HepG2 (cell line): ENCODE data around the gene BRK1. TPM values are rescaled to one million over a fixed set of nuclear protein-coding genes. Genes with fewer than 3 reads are reported as not detected.
A peak's percentile ranks its signal among the peaks of the same experiment; 100 is the strongest.

Experiments used
- ARNT2 ChIP-seq: sonication (generic); formaldehyde crosslinking; IDR thresholded peaks from 2 replicates; pipeline ENCODE4 v1.8.0; 2022; ENCODE audit warnings: mild to moderate bottlenecking, low read depth, missing genetic modification reagents, moderate library complexity
- EZH2 ChIP-seq: conservative IDR thresholded peaks from 2 replicates; pipeline ENCODE4 v1.6.1; 2012; ENCODE audit warnings: mild to moderate bottlenecking, low read depth, low read length, moderate library complexity
- HHEX ChIP-seq: IDR thresholded peaks from 2 replicates; pipeline ENCODE4 v1.6.1; 2016; ENCODE audit warnings: control low read depth
- HOXA3 ChIP-seq: sonication (generic); formaldehyde crosslinking; IDR thresholded peaks from 2 replicates; pipeline ENCODE4 v1.5.0; 2020; ENCODE audit warnings: missing genetic modification reagents
- KAT8 ChIP-seq: IDR thresholded peaks from 2 replicates; pipeline ENCODE4 v1.6.1; 2016; ENCODE audit warnings: missing genetic modification reagents, missing compliant biosample characterization
- KLF6 ChIP-seq: IDR thresholded peaks from 2 replicates; pipeline ENCODE4 v1.8.0; 2016; ENCODE audit warnings: missing biosample characterization, missing genetic modification reagents
- NFKB2 ChIP-seq: sonication (generic); formaldehyde crosslinking; IDR thresholded peaks from 2 replicates; pipeline ENCODE4 v1.4.0; 2020; ENCODE audit warnings: missing genetic modification reagents, borderline replicate concordance
- NFKBIZ ChIP-seq: IDR thresholded peaks from 2 replicates; pipeline ENCODE4 v1.6.1; 2018; ENCODE audit warnings: missing genetic modification reagents, missing compliant biosample characterization
- SOX13 ChIP-seq, 3 experiments: fragments of 450-650 bp in 1 of 3; sonication (generic) in 1 of 3; formaldehyde crosslinking in 1 of 3; IDR thresholded peaks in 2 of 3; conservative IDR thresholded peaks in 1 of 3; 2 replicates each; pipeline versions ENCODE4 v1.5.0 to v1.6.1; 2016 to 2020; ENCODE audit warnings: antibody characterized with exemption in 1 of 3, mild to moderate bottlenecking in 1 of 3, missing compliant biosample characterization in 1 of 3, missing genetic modification reagents in 1 of 3, moderate library complexity in 1 of 3
- ZNF136 ChIP-seq: sonication (generic); formaldehyde crosslinking; IDR thresholded peaks from 2 replicates; pipeline ENCODE4 v1.8.1; 2022; ENCODE audit warnings: low read depth, mild to moderate bottlenecking, moderate library complexity, missing genetic modification reagents
- ZNF274 ChIP-seq: sonication (generic); formaldehyde crosslinking; IDR thresholded peaks from 2 replicates; pipeline ENCODE4 v1.5.1; 2020; ENCODE audit warnings: mild to moderate bottlenecking, missing genetic modification reagents
- ZNF329 ChIP-seq: sonication (generic); formaldehyde crosslinking; IDR thresholded peaks from 2 replicates; pipeline ENCODE4 v1.9.0; 2021; ENCODE audit warnings: low read depth, mild to moderate bottlenecking, missing genetic modification reagents
- polyA plus RNA-seq, 8 experiments: library from polyadenylated mRNA; depleted of rRNA in 3 of 8; stranded (reverse) in 7 of 8; unstranded in 1 of 8; fragments of >200 nt; fragmentation: Illumina TruSeq in 4 of 8; extraction: Trizol in 4 of 8; gene quantifications; 2 replicates each; pipeline versions ENCODE4 v1.2.1 to v1.2.3, GENCODE V29; 2011 to 2016; ENCODE audit warnings: low read depth in 4 of 8, missing spikeins in 1 of 8, mixed read lengths in 1 of 8; ENCODE audit not compliant: insufficient read depth in 1 of 8
- total RNA-seq, 5 experiments: library from RNA; depleted of rRNA; stranded (reverse); fragments of >200 nt; fragmentation: Illumina TruSeq; extraction: Trizol; gene quantifications; 2 replicates each; pipeline ENCODE4 v1.2.3, GENCODE V29; 2016; ENCODE audit warnings: low read depth in 1 of 5
- TF ChIP-seq, protein P1 (sequence below), 2 experiments: sonication (generic) in 1 of 2; formaldehyde crosslinking in 1 of 2; IDR thresholded peaks; 2 replicates each; pipeline versions ENCODE4 v1.6.1 to v1.9.0; 2014 to 2022; ENCODE audit warnings: antibody characterized with exemption in 1 of 2, borderline replicate concordance in 1 of 2, inconsistent platforms in 1 of 2, low read depth in 1 of 2, missing genetic modification reagents in 1 of 2
- TF ChIP-seq, protein P2 (sequence below): sonication (generic); formaldehyde crosslinking; IDR thresholded peaks from 2 replicates; pipeline ENCODE4 v1.4.0; 2020; ENCODE audit warnings: mild to moderate bottlenecking, missing genetic modification reagents
- TF ChIP-seq, protein P3 (sequence below): sonication (generic); formaldehyde crosslinking; IDR thresholded peaks from 2 replicates; pipeline ENCODE4 v1.4.0; 2020; ENCODE audit warnings: missing genetic modification reagents
- TF ChIP-seq, protein P4 (sequence below): sonication (generic); formaldehyde crosslinking; IDR thresholded peaks from 2 replicates; pipeline ENCODE4 v1.8.0; 2022; ENCODE audit warnings: low read depth, missing genetic modification reagents

Gene BRK1
- total and polyA plus RNA-seq, 2 of the 13 experiments (the other 11 are each of a cell fraction or from before 2014, with no cell fraction given), result 118 to 155 TPM

DNA sequence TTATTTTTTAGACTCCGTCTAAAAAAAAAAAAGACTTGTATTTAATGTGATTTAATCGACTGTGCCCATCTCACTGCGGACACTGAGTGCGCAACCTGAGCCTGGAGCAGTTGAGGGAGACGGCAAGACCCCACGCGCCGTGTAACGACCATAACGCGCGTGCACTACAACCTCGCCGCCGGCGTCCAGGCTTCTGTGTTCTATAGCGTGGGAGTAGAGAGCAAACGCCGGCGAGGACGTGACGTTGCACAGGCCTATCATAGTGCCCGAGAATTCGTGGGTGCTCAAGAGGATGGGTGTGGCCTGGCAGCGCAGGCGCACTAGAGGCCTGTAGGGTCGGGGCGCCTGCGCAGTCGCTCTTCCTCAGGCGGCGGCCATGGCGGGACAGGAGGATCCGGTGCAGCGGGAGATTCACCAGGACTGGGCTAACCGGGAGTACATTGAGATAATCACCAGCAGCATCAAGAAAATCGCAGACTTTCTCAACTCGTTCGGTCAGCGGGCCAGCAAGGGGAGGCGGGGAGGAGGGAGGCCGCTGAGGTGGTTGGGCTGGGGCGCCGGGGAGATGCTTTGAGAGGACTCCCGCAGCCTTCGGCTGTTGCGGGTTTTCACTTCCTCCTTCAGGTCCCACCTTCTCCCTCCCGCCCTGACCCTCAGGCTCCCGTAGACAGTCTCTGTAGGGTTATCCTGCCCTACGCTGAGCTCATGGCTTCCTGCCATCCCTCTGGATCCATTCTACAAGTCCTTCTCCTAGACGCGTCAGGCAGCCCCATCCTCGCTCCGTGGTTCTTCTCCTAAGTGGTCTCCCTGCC, at the start of gene BRK1 (continued):
- TF ChIP-seq NFKBIZ, result no peak
- TF ChIP-seq EZH2, result no peak
- TF ChIP-seq, protein P1, sequence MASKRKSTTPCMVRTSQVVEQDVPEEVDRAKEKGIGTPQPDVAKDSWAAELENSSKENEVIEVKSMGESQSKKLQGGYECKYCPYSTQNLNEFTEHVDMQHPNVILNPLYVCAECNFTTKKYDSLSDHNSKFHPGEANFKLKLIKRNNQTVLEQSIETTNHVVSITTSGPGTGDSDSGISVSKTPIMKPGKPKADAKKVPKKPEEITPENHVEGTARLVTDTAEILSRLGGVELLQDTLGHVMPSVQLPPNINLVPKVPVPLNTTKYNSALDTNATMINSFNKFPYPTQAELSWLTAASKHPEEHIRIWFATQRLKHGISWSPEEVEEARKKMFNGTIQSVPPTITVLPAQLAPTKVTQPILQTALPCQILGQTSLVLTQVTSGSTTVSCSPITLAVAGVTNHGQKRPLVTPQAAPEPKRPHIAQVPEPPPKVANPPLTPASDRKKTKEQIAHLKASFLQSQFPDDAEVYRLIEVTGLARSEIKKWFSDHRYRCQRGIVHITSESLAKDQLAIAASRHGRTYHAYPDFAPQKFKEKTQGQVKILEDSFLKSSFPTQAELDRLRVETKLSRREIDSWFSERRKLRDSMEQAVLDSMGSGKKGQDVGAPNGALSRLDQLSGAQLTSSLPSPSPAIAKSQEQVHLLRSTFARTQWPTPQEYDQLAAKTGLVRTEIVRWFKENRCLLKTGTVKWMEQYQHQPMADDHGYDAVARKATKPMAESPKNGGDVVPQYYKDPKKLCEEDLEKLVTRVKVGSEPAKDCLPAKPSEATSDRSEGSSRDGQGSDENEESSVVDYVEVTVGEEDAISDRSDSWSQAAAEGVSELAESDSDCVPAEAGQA (IDR thresholded peaks at IDR 0.05; ENCODE audit: low read depth), result 0 out of 2 replicates have a peak, but pooled peaks have one; percentile 31
- TF ChIP-seq, protein P1 (CRISPR knock-in tag; IDR thresholded peaks at IDR 0.05; ENCODE audit: borderline replicate concordance), result no peak
- TF ChIP-seq, protein P2, sequence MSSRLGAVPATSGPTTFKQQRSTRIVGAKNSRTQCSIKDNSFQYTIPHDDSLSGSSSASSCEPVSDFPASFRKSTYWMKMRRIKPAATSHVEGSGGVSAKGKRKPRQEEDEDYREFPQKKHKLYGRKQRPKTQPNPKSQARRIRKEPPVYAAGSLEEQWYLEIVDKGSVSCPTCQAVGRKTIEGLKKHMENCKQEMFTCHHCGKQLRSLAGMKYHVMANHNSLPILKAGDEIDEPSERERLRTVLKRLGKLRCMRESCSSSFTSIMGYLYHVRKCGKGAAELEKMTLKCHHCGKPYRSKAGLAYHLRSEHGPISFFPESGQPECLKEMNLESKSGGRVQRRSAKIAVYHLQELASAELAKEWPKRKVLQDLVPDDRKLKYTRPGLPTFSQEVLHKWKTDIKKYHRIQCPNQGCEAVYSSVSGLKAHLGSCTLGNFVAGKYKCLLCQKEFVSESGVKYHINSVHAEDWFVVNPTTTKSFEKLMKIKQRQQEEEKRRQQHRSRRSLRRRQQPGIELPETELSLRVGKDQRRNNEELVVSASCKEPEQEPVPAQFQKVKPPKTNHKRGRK, result no peak
- TF ChIP-seq KLF6 (CRISPR knock-in tag), result peak; percentile 46; the same call in 1 of the 2 replicates
- no peak for TF ChIP-seq SOX13 (IDR thresholded peaks at IDR 0.05)
- TF ChIP-seq SOX13 (CRISPR knock-in tag; conservative IDR thresholded peaks at IDR 0.05 in 1 of 2, IDR thresholded peaks at IDR 0.05 in 1 of 2), result 0 out of 4 replicates have a peak, but pooled peaks of 1 of the 2 experiments have one; percentile 9
- peak; percentile 69; the same call in 1 of the 2 replicates for TF ChIP-seq ARNT2 (CRISPR knock-in tag)
- TF ChIP-seq HOXA3 (CRISPR knock-in tag), result peak; percentile 88
- TF ChIP-seq ZNF274 (CRISPR knock-in tag), result peak; percentile 67
- TF ChIP-seq, protein P3, sequence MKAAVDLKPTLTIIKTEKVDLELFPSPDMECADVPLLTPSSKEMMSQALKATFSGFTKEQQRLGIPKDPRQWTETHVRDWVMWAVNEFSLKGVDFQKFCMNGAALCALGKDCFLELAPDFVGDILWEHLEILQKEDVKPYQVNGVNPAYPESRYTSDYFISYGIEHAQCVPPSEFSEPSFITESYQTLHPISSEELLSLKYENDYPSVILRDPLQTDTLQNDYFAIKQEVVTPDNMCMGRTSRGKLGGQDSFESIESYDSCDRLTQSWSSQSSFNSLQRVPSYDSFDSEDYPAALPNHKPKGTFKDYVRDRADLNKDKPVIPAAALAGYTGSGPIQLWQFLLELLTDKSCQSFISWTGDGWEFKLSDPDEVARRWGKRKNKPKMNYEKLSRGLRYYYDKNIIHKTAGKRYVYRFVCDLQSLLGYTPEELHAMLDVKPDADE, result 0 out of 2 replicates have a peak, but pooled peaks have one; percentile 73
- TF ChIP-seq, protein P4, sequence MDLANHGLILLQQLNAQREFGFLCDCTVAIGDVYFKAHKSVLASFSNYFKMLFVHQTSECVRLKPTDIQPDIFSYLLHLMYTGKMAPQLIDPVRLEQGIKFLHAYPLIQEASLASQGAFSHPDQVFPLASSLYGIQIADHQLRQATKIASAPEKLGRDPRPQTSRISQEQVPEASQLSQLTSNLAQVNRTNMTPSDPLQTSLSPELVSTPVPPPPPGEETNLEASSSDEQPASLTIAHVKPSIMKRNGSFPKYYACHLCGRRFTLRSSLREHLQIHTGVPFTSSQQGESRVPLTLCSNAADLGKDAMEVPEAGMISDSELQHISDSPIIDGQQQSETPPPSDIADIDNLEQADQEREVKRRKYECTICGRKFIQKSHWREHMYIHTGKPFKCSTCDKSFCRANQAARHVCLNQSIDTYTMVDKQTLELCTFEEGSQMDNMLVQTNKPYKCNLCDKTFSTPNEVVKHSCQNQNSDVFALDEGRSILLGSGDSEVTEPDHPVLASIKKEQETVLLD, result peak; percentile 42; the same call in 1 of the 2 replicates
- peak; percentile 95; the same call in 1 of the 2 replicates for TF ChIP-seq NFKB2 (CRISPR knock-in tag)
- TF ChIP-seq HHEX (CRISPR knock-in tag), result no peak
- TF ChIP-seq ZNF329 (CRISPR knock-in tag), result no peak
- TF ChIP-seq ZNF136, result peak; percentile 74
- TF ChIP-seq KAT8 (CRISPR knock-in tag), result peak; percentile 91
